Chondrocyte (in vitro differentiated cells): ENCODE results near the gene MIAT. TPM values are rescaled to one million over a fixed set of nuclear protein-coding genes. Genes with fewer than 3 reads are reported as not detected.

ENCODE experiments used
- DNase-seq: peaks from one replicate; pipeline ENCODE4 v3.0.0; 2021; ENCODE audit warnings: mixed read lengths, low spot score
- H3K27ac Mint-ChIP-seq: one replicate; pipeline ENCODE4 v1.8.0; 2021; ENCODE audit warnings: mild to moderate bottlenecking, moderate library complexity, mixed read lengths; ENCODE audit not compliant: unreplicated experiment
- H3K27me3 Mint-ChIP-seq: 2 replicates; pipeline ENCODE4 v1.8.0; 2021; ENCODE audit warnings: low read depth, mixed read lengths
- H3K36me3 Mint-ChIP-seq: 2 replicates; pipeline ENCODE4 v1.8.0; 2021; ENCODE audit warnings: low read depth, mixed read lengths
- H3K4me1 Mint-ChIP-seq: 2 replicates; pipeline ENCODE4 v1.8.0; 2021; ENCODE audit warnings: low read depth, mild to moderate bottlenecking, mixed read lengths
- H3K4me3 Mint-ChIP-seq: one replicate; pipeline ENCODE4 v1.8.0; 2021; ENCODE audit warnings: mild to moderate bottlenecking, moderate library complexity, mixed read lengths; ENCODE audit not compliant: unreplicated experiment
- H3K9me3 Mint-ChIP-seq: 2 replicates; pipeline ENCODE4 v1.8.0; 2021; ENCODE audit warnings: low read depth, mixed read lengths
- CTCF ChIP-seq: fragments of 200-600 bp; sonication (generic); IDR thresholded peaks from 2 replicates; pipeline ENCODE4 v1.5.0; 2021; ENCODE audit warnings: antibody characterized with exemption, mild to moderate bottlenecking, moderate library complexity
- total RNA-seq: library from RNA; stranded (reverse); gene quantifications from 3 replicates; pipeline ENCODE4 v1.2.1, GENCODE V29; 2021

MIAT gene
- total RNA-seq, 1 donor from 2014 or later, result 3.5 TPM

DNA sequence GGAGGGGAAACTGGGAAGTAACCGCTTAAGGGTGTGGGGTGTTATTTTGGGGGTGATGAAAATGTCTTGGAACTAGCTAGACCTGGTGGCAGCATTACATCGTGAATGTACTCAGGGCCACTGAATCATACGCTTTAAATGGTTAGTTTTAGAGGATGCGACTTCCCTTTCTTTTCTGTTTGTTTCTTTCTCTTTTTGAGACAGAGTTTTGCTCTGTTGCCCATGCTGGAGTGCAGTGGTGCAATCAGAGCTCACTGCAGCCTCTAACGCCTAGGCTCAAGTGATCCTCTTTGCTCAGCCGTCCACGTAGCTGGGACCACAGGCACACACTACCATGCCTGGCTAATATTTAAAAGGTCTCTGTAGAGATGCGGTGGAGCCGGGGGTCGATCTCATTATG is 5.6 kb upstream of the MIAT start:
- Mint-ChIP-seq H3K4me3 (no peak overlapping the region), H3K9me3 (no peaks in the 10 kb centered on the region), H3K27ac (no peak overlapping the region), H3K4me1 (peaks cover 3% of the 10 kb centered on the region), H3K27me3 (peaks cover 52% of the 10 kb centered on the region), H3K36me3 (no peaks in the 10 kb centered on the region)
- no peak for DNase-seq
- no peak for TF ChIP-seq CTCF

DNA sequence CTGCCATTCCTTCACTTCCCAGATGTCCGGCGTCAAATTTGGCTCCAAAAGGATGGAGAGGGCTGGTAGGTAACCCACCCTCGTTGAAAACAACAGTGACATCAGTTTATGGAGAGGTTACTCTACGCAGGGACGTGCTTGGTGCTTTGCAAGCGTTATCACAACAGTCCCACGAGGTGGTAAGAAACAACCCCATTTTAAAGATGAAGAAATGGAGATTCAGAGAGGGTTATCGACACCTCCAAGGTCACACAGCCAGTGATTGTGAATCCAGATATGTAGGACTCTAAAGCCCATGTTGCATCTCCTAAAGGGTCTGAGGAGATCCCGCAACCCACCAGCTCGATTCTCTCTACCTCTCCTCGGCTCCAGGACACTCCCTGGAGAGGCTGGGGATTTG is 773 bp downstream of the MIAT start:
- H3K27me3 Mint-ChIP-seq, result peaks cover 5% of the 10 kb centered on the region
- TF ChIP-seq CTCF, result no peak
- no peak for DNase-seq
- H3K4me3 Mint-ChIP-seq, result peak overlapping the region; percentile 70
- H3K27ac Mint-ChIP-seq, result no peak overlapping the region
- H3K36me3 Mint-ChIP-seq, result no peaks in the 10 kb centered on the region
- no peaks in the 10 kb centered on the region for H3K9me3 Mint-ChIP-seq
- peaks cover 23% of the 10 kb centered on the region for H3K4me1 Mint-ChIP-seq

GRCh38 chr22:26658671-26659478 is 1.5 kb downstream of the MIAT start:
- Mint-ChIP-seq H3K36me3 (no peaks in the 10 kb centered on the region), H3K27ac (peak overlapping the region; percentile 88), H3K27me3 (peaks cover 2% of the 10 kb centered on the region), H3K4me3 (peak overlapping the region; percentile 70), H3K4me1 (peaks cover 23% of the 10 kb centered on the region), H3K9me3 (no peaks in the 10 kb centered on the region)
- no peak for TF ChIP-seq CTCF
- DNase-seq, result no peak

GRCh38 chr22:26660356-26660755 is 3.0 kb downstream of the MIAT start:
- Mint-ChIP-seq H3K36me3 (no peaks in the 10 kb centered on the region), H3K4me1 (peaks cover 28% of the 10 kb centered on the region), H3K27ac (no peak overlapping the region), H3K4me3 (no peak overlapping the region), H3K9me3 (no peaks in the 10 kb centered on the region), H3K27me3 (peaks cover 2% of the 10 kb centered on the region)
- no peak for TF ChIP-seq CTCF
- DNase-seq, result no peak

DNA sequence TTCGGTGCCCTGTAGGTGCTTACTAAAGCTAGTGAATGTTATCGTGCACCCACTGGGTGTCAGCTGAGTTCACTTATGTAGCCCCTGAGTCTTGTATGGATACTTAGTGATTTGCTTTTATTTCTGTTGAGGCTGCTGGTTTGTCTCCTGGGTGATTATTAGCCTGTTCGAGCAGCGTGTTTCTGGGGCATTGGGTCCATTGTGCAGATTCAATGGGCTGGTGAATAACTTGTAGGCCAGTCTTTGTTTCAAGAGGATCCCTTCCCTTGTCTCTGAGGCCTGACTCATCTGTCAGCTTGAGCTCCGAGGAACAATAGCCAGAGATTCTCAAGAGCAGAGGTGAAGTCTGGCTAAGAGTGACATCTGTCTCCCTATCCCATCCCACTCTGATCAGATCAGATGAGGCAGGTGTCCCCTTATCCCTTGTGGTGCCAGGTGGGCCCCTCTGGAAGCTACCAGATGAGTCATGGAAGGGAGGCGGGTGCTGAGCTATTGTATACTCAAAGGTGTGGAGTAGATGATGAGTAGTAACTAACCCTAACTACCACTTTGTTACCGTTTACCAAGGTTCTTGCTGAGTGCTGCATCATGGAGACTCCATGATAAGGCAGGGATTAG is 3.7 kb downstream of the MIAT start:
- Mint-ChIP-seq H3K27ac (no peak overlapping the region), H3K9me3 (no peaks in the 10 kb centered on the region), H3K36me3 (no peaks in the 10 kb centered on the region), H3K4me1 (peaks cover 35% of the 10 kb centered on the region), H3K27me3 (peaks cover 2% of the 10 kb centered on the region), H3K4me3 (no peak overlapping the region)
- DNase-seq, result no peak
- TF ChIP-seq CTCF, result no peak
